AG04449 (cell line): ENCODE data around the gene TGFBR2.

ENCODE experiments used
- CTCF ChIA-PET: fragments of 350-600 bp; formaldehyde crosslinking; extraction: SDS; loops from one replicate; lab custom pipeline; 2021; ENCODE audit warnings: antibody characterized with exemption; lab: Yijun Ruan, JAX
- POLR2A ChIA-PET: fragments of 400-600, 350-600 bp; formaldehyde crosslinking; extraction: SDS; loops from one replicate; lab custom pipeline; 2020; ENCODE audit warnings: antibody characterized with exemption, inconsistent platforms; lab: Yijun Ruan, JAX
- DNase-seq: peaks from one replicate; pipeline ENCODE4 v3.0.0-alpha.2; 2010; ENCODE audit warnings: low read depth, low spot score
- H3K4me3 ChIP-seq: 2 replicates; pipeline ENCODE4 v1.5.1; 2011; ENCODE audit warnings: low read depth, mild to moderate bottlenecking, control low read depth, low read length
- CTCF ChIP-seq: IDR thresholded peaks from one replicate; pipeline ENCODE4 v1.5.1; 2011; ENCODE audit warnings: mild to moderate bottlenecking, moderate library complexity, low read length, control low read depth, inconsistent platforms; ENCODE audit not compliant: insufficient read depth; ENCODE audit errors: missing control alignments

TGFBR2 gene

DNA sequence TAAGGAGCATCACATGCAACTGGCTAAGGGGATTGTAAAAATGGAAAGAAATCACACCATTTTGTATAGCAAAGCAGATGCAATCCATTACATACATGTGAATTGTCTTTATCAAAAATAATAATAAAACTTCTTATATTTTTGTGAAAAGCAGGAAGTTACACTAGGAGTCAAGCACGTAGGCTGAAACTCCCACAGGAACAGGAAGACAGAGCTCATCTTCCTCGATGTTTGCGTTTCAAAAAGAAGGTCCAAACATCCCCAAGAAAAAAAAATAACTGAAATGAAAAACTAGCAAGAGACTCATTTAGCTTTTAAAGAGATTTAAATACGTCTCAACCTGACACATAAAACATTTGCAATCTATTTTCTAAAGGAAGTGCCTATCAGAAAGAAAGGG, 106.6 kb downstream of the TGFBR2 start:
- DNase-seq = no peak
- ChIA-PET CTCF (interaction anchor here (1.4 kb wide), 1 partner anchor 20 kb away, joined by 7 read pairs; no protein-coding TSS in a partner anchor), POLR2A (no interaction called here)
- TF ChIP-seq CTCF = no peak
- no peak overlapping the region for H3K4me3 ChIP-seq

- H3K4me3 ChIP-seq = no peak overlapping the region
- CTCF ChIA-PET = interaction anchor here (1.0 to 1.4 kb wide), 2 partner anchors 21 to 698 kb away, joined by 3 to 7 read pairs; no protein-coding TSS in a partner anchor
- DNase-seq = no peak
- TF ChIP-seq CTCF = no peak
- POLR2A ChIA-PET = no interaction called here
These were observed 107.6 kb downstream of the TGFBR2 start for GRCh38 chr3:30713885-30714503.

- no peak overlapping the region for H3K4me3 ChIP-seq
- ChIA-PET POLR2A (no interaction called here), CTCF (no interaction called here)
- no peak for DNase-seq
- TF ChIP-seq CTCF = no peak
These were observed 113.1 kb downstream of the TGFBR2 start for GRCh38 chr3:30719536-30719935.

DNA sequence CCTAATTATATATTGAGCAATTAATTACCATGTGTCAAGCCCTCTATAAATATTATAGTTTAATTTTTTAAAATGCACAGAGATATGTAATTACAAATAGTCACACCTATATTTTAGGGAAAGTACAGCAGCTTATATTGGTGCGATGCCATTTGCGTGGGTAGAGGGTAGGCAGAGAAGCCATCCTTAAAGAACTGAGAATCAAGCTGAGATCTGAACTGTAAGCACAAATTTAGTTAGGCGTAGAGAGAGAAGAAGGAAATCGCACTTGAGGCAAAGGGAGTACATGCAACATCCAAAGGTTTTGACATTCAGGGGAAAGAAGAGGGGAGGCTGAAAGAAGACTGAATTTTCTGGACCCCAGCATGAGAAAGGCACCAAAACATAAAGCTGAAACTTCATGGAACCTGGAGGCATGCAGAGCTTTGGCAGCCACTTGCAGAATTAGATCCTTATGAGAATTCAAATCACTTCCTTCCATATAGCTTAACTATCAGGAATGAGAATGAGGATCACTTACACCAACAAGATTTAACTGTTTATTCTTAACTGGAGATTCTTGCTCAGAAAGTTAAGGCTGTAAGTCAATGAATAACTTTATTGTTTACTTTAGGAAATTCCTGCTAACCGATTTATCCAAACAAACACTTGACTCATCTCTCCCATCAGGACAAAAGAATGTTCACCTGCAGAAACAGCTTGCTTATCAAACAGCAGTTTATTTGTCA, 114.3 kb downstream of the TGFBR2 start:
- POLR2A ChIA-PET = no interaction called here
- no peak for TF ChIP-seq CTCF
- no peak for DNase-seq
- no peak overlapping the region for H3K4me3 ChIP-seq
- CTCF ChIA-PET = interaction anchor here (1.1 to 1.2 kb wide), 3 partner anchors 9 to 521 kb away, joined by 3 read pairs; no protein-coding TSS in a partner anchor

- ChIA-PET POLR2A (no interaction called here), CTCF (interaction anchor here (1.1 to 1.2 kb wide), 3 partner anchors 8 to 522 kb away, joined by 3 read pairs; no protein-coding TSS in a partner anchor)
- TF ChIP-seq CTCF = no peak
- H3K4me3 ChIP-seq = no peak overlapping the region
- DNase-seq = no peak
These were observed 114.9 kb downstream of the TGFBR2 start for GRCh38 chr3:30721314-30721634.

DNA sequence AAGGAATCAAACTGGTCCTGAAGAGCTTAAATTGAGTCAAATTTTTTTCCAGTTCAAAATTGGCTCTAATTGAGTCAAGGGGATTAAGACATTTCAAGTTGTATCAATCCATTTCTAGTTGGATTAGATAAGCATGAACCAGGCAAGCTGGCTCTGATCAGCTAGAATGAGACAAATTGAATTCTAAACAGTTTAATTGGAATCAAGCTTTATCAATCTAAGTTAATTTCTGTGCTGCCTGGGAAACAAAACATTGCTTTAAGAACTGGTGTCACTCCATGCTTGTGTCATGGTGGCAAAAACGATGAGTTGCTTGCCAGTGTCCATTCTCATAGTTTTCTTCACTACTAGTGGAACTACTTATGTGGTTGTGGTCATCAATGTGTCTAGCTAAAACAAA, 116.8 kb downstream of the TGFBR2 start:
- no peak overlapping the region for H3K4me3 ChIP-seq
- no peak for TF ChIP-seq CTCF
- ChIA-PET POLR2A (interaction anchor here (0.7 kb wide), 1 partner anchor 1727 kb away, joined by 4 read pairs; no protein-coding TSS in a partner anchor), CTCF (interaction anchor here (0.7 to 1.0 kb wide), 5 partner anchors 8 to 681 kb away, joined by 3 read pairs; no protein-coding TSS in a partner anchor)
- no peak for DNase-seq
